PC-3 (cell line): ENCODE data around the gene DDO.

Experiments used
- CTCF ChIP-seq: fragments of 300-600 bp; sonication (generic); conservative IDR thresholded peaks from 2 replicates; pipeline ENCODE4 v1.5.1; 2017; ENCODE audit warnings: antibody characterized with exemption, low read depth, mild to moderate bottlenecking, low read length
- EZH2 ChIP-seq: fragments of 300-600 bp; sonication (generic); IDR thresholded peaks from one replicate; pipeline ENCODE4 v1.6.1; 2017; ENCODE audit warnings: antibody characterized with exemption, mild to moderate bottlenecking, low read length; ENCODE audit not compliant: unreplicated experiment
- EZH2phosphoT487 ChIP-seq: fragments of 300-600 bp; sonication (generic); IDR thresholded peaks from 2 replicates; pipeline ENCODE4 v1.6.1; 2018; ENCODE audit warnings: mild to moderate bottlenecking, antibody characterized with exemption, low read length, borderline replicate concordance

GRCh38 chr6:110434961-110435602 lies 19.7 kb upstream of the DDO start:
- TF ChIP-seq EZH2 (no peak), CTCF (no peak), EZH2phosphoT487 (no peak)
